NOMO-1 treated with DMSO at 0.1 percent for 48 hours (cell line): ENCODE data around the gene SARS1.
"Not testable (repeated sequence)": the region's sequence is repeated elsewhere in the genome, so short reads cannot be mapped to it uniquely, and the experiment has no call there.

Experiments
- DNase-seq: peaks from one replicate; lab custom pipeline; 2025; ENCODE audit not compliant: unreplicated experiment; lab: John Stamatoyannopoulos, UW

SARS1 gene, protein sequence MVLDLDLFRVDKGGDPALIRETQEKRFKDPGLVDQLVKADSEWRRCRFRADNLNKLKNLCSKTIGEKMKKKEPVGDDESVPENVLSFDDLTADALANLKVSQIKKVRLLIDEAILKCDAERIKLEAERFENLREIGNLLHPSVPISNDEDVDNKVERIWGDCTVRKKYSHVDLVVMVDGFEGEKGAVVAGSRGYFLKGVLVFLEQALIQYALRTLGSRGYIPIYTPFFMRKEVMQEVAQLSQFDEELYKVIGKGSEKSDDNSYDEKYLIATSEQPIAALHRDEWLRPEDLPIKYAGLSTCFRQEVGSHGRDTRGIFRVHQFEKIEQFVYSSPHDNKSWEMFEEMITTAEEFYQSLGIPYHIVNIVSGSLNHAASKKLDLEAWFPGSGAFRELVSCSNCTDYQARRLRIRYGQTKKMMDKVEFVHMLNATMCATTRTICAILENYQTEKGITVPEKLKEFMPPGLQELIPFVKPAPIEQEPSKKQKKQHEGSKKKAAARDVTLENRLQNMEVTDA

DNA sequence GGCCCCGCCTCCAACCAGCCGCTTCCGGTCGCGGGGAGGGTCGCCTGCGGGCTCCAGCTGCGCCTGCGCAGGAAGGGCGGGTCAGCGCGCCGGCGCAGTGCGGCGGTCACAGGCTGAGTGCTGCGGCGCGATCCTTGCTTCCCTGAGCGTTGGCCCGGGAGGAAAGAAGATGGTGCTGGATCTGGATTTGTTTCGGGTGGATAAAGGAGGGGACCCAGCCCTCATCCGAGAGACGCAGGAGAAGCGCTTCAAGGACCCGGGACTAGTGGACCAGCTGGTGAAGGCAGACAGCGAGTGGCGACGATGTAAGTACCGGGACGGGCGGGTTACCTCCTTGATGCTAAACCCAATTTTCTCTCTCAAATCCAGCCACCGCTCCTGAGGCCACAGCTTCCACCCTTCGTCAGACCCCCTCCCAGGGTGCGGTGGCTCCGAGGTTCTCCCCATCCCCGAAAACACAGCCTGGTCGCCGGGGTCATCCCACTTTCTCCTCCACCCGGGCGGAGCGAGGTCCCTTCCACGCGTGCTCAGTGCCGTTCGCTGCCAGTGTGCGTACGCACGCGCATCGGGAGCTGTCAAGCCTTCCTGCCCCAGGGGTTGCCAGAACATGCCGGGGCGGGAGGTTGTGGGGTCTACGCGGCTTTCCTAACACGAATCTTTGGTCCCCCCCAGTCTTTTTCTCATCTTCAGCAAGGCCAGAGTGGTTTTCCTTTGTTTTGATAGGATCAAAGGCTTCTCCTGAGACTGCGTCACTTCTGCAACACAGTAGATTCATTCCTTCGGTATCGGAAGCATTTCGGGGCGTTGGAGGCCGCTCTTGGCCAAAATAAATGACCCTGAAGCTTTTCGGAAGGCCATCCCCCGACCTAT lies at the start of gene SARS1:
Gene SARS1 (plus strand): TSS at position 95 of the 870 bp plus-strand sequence. CDS start 75 bp downstream, at position 170.
- DNase-seq: peak; percentile 68

DNA sequence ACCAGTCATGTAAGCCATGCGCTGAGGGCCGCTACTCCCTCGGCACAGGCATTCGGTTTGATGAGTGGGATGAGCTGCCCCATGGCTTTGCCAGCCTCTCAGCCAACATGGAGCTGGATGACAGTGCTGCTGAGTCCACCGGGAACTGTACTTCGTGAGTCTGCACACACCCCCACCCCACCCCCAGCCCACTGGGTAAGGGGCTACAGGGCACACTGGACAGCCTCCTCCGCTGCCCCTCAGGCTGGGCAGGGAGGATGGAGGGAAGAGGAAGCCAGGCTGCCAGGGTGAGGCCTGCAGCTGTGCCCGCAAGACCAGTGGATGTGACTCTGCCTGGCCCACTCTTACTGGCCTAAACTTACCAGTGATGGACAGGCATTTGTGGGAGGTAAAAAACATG lies 49.2 kb upstream of the SARS1 start:
- no peak for DNase-seq

DNA sequence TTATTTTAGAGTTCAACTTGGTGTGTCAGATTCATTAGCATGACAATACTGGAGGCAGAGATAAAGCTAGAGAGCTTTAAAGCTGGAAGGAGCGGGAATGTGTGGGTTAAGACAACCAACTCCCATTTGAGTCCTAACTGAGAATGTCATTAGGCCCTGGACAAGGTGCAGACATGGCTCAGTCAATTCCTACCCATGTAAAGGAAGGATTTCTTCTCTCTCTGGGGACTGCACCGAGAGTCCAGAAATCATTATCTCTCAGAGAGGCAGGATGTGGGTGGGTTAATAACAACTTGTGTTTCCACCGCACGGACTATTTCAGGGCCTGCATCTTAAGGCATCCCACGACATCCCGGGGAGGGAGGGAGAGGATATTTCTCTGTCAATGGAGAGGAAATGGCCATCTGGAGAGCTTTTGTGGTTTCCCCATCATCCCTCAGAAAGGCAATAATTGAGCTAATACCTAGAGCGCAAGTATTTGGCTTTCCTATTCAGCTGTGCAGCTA lies 46.7 kb upstream of the SARS1 start:
- DNase-seq: no peak

DNA sequence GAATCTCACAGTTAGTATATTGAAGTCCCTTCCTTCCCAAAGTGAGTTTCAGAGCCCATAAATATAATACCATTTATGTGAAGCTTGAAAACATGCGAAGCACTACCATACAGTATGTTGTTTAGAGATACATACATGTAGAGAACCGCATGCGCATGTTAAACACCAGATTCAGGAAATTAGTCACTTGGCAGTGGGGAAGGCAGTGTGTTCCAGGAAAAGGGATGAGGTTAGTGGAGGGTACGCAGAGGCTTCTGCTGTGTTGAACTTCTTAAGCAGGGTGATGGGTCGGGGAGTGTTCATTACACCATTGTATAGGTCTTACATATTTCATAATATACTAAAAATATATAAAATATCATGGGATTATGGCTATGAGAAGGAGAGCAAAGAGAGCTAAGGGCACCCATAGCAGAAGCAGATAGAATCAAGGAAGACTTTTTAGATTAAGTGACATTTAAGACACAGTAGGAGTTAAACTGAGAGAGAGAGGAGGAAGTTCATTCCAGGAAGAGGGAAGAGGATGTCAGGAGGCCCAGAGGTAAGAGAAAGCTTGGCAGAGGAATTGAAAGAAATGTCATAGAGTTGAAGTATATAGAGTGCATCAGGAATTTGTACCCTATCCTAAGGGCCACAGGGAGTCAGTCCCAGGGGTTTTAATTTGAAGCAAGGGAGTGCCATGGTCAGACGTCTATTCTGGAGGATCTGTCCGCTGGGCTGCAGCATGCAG lies 43.5 kb upstream of the SARS1 start:
- DNase-seq: no peak

DNA sequence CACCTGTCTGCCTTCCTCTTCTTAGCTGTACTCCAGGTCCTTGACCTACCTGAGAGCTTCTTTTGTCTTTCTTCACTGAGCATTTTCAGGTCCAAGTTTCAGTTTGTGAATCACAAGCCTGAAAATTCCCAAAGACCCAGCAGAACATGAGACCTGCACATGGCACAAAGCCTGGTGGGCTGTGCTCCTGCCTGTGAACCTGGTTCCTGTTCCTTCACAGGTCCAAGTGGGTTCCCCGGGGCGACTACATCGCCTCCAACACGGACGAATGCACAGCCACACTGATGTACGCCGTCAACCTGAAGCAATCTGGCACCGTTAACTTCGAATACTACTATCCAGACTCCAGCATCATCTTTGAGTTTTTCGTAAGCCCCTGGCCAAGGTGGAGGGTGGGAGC lies 42.1 kb upstream of the SARS1 start:
- DNase-seq: no peak

DNA sequence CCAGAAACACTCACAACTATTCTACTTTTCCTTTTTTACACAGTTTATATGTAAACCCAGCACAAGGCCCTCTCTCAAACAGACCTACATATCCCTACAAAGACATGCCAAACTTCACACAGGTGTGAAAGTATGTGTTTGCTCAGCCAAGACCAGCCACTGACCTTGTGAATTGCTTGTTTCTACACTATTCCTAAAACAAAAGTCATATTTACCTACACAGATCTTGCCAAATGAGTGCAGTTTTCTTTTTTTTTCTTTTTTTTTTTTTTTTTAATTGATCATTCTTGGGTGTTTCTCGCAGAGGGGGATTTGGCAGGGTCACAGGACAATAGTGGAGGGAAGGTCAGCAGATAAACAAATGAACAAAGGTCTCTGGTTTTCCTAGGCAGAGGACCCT lies 37.4 kb upstream of the SARS1 start:
- not testable (repeated sequence) for DNase-seq

DNA sequence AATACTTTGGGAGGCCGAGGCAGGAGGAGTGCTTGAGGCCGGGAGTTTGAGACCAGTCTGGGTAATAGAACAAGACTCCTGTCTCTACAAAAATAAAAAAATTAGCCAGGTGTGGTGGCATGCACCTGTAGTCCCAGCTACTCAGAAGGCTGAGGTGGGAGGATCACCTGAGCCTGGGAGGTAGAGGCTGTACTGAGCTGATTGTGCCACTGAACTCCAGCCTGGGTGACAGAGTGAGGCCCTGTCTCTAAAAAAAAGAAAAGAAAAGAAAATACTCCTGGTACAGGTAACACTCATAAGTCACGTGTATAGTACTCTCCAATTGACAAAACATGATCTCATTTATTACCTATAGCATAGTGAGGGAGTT lies 33.0 kb upstream of the SARS1 start:
- DNase-seq: not testable (repeated sequence)

DNA sequence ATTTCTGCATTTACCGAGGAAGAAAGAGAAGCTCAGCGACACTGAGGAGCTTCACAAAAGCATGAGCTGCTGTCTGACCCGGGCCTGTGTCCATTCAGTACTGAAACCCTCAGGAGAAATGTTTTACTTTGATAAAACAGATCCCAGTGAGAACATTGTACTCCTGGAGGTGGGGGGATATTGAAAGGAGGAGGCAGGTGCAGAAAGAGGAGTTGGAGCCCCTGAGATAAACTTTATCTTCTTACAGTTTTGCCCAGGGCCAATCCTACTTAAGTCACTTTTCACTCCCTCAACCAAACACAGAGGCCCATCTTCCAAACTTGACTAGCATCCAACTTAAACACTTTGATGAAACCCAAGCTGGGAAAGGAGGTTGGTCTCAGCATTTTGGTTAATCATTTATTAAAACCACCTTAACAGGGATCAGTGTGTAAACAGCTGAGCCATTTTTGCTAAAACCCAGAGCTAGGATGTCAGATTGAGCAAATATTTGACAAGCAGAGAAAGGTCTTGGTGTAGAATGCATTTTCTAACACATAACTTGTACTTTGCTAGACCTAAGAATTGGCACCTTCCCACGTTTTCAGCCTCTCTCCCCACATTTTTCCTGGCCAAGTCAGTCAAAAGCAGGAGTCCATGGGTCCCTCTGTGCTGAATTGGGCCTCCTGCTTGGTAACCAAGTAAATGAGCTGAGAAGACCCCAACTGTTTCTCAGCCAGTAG lies 32.5 kb upstream of the SARS1 start:
- no peak for DNase-seq

DNA sequence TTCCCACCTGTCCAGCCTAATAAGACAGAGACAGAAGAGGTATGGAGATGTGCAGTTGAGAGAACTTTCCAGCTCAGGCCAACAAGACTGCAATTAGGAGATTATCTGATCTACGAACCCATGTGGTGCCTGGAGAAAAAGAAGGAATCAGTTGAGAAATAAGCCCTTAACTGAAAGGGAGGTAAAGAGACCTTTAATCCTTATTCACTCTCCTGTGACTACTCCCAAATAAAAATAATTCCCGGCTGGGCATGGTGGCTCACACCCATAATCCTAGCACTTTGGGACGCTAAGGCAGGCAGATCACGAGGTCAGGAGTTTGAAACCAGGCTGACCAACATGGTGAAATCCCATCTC lies 31.9 kb upstream of the SARS1 start:
- no peak for DNase-seq

DNA sequence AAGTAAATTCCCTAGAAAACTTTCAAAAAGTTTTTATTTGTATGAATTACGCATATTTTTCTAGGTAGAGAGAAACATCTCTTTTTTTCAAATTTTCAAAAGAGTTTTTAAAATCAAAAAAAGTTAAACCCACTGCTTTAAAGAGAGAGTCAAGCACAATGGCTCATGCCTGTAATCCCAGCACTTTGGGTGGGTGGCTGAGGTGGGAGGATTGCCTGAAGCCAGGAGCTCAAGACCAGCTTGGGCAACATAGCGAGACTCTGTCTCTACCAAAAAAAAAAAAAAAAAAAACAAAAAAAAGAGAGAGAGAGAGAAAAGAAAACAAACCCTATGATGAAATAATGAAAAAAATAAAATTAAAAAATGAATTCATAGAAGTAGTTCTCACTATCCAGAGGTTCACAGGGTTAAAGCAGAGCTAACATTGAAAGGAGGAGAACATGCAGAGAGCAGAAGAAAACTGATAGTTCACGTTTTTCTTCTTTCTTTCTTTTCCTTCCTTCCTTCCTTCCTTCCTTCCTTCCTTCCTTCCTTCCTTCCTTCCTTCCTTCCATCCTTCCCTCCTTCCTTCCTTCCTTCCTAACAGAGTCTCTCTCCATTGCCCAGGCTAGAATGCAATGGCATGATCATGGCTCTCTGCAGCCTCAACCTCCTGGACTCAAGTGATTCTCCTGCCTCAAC lies 30.5 kb upstream of the SARS1 start:
- DNase-seq: no peak

DNA sequence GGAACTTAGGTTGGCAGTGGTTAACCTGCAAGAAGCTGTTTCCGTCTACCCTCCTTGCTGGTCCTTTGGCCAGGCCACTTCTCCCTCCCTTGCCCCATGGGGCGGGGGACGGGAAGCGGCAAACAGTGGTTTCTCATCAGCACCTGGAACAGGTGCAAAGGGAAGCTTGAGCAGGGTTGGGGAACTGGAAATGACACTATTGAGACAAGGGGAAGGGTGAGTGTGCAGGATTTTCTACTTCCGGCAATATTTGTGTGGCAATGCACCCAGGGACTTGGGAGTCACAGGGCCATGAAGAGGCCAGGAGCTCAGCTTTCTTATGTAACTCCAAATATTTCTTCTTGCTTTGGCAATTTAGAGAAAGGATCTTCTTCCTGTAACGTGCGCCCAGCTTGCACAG lies 29.0 kb upstream of the SARS1 start:
- peak; percentile 10 for DNase-seq

DNA sequence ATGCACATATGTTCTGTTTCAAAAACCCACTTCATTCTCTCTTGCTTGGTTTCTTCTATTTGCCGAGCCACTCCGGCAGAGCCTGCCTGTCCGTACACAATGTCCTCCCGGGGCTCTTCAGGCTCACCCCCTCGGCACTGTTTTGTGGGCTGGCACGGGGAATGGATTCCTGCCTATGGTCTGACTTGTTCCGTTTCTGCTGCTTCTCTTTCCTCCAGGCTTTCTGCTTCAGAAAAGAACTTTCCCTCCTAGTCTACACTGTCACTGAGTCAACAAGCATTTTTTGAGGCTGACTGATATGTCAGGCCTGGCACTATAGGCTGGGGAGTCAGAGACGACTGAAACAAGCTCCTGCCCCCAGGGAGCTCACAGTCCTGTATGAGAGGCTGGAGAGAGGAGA lies 28.4 kb upstream of the SARS1 start:
- no peak for DNase-seq

DNA sequence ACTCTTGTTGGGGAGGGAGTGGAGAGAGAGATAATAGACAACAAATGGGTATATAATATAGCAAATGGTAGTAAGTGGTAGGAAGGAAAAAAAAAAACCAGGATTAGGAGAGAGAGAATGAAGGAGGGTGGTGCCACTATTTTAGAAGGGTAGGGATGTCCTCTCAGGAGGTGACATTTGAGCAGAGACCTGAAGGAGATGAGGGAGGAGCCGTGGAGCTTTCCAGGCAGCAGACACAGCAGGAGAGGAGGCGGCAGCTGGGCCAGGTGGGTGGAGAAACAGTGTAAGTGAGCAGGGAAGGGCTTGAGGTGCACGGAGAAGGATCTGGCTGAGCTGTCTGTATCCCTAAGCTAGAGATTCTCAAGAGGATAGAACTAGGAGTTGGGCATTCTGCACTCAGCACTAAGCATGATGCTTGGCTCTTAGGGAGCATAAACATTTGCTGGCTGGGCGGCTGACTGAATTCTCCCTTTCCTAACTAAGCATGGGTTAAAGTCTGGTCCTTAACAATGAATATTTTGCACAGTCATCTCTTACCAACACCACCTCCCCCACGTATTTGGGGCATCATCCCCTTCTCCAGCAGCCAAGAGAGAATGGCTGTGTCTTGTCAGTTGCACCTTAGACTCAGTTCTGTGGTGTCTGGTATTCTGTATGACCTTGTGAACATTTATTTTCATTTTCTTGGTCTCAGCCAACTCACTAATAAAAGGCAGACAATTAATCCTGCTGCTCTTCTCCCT lies 27.6 kb upstream of the SARS1 start:
- no peak for DNase-seq

DNA sequence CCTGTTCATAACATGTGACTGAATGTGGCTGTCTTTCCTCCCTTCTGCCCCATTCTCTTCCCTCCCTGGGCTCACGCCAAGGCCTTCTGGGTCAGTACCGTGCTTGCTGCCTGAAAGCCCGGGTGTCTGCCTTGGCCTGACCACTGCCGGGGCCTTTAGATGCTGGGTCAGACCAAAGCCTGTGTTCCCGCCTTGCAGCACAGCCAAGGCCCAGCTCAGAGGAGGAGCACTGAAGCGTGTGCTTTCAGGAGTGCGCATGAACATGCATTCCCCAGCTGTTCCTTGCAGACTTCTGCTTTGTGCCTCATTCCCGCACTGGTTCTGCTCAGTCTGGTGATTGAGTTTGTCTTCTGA lies 27.0 kb upstream of the SARS1 start:
- DNase-seq: no peak

DNA sequence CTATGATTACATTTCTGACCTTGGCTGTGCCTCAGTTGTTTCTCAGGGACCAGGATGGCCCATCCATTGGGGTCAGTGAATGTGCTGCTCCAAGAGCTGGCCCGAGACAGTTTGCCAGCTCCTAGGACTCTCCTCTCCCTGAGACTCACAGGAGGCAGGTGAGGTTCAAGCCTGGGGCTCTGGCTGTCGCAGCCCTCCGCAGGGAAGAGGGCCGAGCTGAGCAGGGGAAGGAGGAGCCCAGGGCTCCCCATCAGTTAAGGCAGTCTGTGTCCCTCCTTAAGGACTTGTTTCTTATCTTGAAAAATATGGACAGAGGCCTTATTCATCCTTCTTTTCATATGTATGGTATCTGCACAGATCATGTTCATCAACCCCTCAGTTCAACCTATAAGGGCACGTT lies 26.6 kb upstream of the SARS1 start:
- no peak for DNase-seq

DNA sequence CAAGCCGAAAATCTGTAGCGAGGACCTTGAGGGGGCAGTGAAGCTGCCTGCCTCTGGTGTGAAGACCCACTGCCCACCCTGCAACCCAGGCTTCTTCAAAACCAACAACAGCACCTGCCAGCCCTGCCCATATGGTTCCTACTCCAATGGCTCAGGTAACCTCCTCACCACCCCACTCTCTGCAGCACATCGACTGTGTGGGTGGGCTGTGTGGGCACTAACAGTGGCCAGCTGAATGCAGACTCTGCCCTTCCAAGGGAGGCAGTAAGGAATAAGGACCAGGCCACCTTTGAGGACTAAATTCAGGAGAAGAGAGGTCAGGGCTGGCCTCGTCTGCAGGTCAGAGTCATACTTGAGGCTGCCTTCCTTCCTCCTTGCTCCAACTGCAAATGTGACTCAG lies 25.5 kb upstream of the SARS1 start:
- no peak for DNase-seq

DNA sequence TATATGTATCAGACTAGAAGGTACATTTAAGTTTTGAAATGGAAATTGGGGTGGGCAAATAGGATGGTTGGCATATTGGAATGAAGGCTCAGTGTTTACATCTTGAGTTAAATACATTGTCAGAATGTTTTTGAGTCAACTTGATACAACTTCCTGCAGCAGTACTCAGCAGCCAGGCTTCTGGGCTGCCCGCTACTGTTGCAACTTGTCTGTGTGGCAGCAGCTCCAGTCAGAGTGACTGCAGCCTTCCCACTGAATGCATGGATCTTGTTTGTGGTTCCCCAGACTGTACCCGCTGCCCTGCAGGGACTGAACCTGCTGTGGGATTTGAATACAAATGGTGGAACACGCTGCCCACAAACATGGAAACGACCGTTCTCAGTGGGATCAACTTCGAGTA lies 24.9 kb upstream of the SARS1 start:
- no peak for DNase-seq

DNA sequence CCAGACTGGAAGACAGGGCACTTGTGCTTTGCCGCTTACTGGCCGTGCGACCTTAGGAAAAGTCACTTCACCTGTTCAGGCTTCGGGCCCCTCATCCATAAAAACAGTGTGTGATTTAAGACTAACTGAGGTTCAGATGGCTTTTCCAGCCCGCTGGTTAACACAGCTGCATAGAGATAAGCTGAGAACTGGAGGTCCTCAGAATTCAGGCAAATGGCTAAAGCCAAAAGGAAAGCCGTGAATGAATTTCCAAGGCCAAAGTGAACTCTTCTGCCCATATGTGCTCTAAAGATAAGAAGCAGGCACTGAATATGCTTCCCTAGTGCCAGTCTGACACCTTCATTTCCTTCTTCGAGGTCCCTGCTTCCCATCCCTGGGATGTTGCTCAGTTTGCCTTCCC lies 23.5 kb upstream of the SARS1 start:
- DNase-seq: no peak

DNA sequence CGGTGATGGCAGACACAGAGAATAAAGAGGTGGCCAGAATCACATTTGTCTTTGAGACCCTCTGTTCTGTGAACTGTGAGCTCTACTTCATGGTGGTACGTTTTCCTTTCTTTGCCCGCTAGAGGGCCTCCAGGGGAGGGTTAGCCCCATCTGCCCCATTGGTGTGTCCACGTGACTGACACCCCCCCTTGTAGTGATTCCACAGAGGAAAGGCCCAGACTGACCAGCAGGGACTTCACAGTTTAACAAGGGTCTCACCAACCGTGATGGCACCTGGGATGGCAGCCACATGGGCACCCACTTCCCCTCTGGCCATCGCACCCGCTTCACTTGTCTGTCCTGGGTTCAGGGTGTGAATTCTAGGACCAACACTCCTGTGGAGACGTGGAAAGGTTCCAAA lies 22.3 kb upstream of the SARS1 start:
- no peak for DNase-seq
